Measurements from ENCODE around the gene TOE1. TPM values are rescaled to one million over a fixed set of nuclear protein-coding genes. Genes with fewer than 3 reads are reported as not detected.
A peak's percentile ranks its signal among the peaks of the same experiment; 100 is the strongest.

Gene TOE1
- total RNA-seq, 1 donor from 2014 or later = 6.1 TPM

GRCh38 chr1:45331436-45332345, 8.3 kb upstream of the TOE1 start:
- peaks cover 38% of the 10 kb centered on the region for H3K4me1 ChIP-seq
- TF ChIP-seq CTCF (IDR thresholded peaks at IDR 0.05) = no peak
- no peak for TF ChIP-seq EZH2 (IDR thresholded peaks at IDR 0.05)
- no peak for TF ChIP-seq EZH2phosphoT487 (IDR thresholded peaks at IDR 0.05)

GRCh38 chr1:45332346-45332720, 7.6 kb upstream of the TOE1 start:
- TF ChIP-seq EZH2phosphoT487 (IDR thresholded peaks at IDR 0.05) (no peak), EZH2 (IDR thresholded peaks at IDR 0.05) (no peak), CTCF (IDR thresholded peaks at IDR 0.05) (no peak)
- H3K36me3 Mint-ChIP-seq = peaks cover 16% of the 10 kb centered on the region
- Histone ChIP-seq H3K9me3 (ENCODE audit: low read depth) (no peaks in the 10 kb centered on the region), H3F3A (ENCODE audit: low read depth) (peaks cover 52% of the 10 kb centered on the region), H3K4me3 (no peak overlapping the region), H3K79me2 (ENCODE audit: low read depth) (peaks cover 21% of the 10 kb centered on the region), H2AFZ (replicated peaks) (no peak overlapping the region), H3K4me2 (no peak overlapping the region), H3K9ac (no peak overlapping the region), H3K36me3 (no peaks in the 10 kb centered on the region), H3K27me3 (no peaks in the 10 kb centered on the region), H4K20me1 (ENCODE audit: low read depth) (no peaks in the 10 kb centered on the region), H3K27ac (no peak overlapping the region), H3K4me1 (peaks cover 41% of the 10 kb centered on the region)
- H3K4me3 Mint-ChIP-seq = no peak overlapping the region
- H3K27ac Mint-ChIP-seq = no peak overlapping the region
- peaks cover 43% of the 10 kb centered on the region for H3K4me1 Mint-ChIP-seq
- DNase-seq (ENCODE audit: low spot score) = no peak
- H3K27me3 Mint-ChIP-seq (ENCODE audit: insufficient read depth, low read depth) = no peaks in the 10 kb centered on the region
- H3K9me3 Mint-ChIP-seq = no peaks in the 10 kb centered on the region

More at GRCh38 chr1:45331436-45332345, 8.3 kb upstream of the TOE1 start:
- H3K4me3 Mint-ChIP-seq = no peak overlapping the region
- no peaks in the 10 kb centered on the region for H3K27me3 Mint-ChIP-seq (ENCODE audit: insufficient read depth, low read depth)
- Histone ChIP-seq H3K27me3 (no peaks in the 10 kb centered on the region), H3F3A (ENCODE audit: low read depth) (peaks cover 51% of the 10 kb centered on the region), H3K4me3 (no peak overlapping the region), H3K27ac (no peak overlapping the region), H3K9me3 (ENCODE audit: low read depth) (no peaks in the 10 kb centered on the region), H3K4me2 (no peak overlapping the region), H2AFZ (replicated peaks) (no peak overlapping the region), H3K79me2 (ENCODE audit: low read depth) (peaks cover 15% of the 10 kb centered on the region), H4K20me1 (ENCODE audit: low read depth) (no peaks in the 10 kb centered on the region), H3K9ac (no peak overlapping the region), H3K36me3 (no peaks in the 10 kb centered on the region)
- no peaks in the 10 kb centered on the region for H3K9me3 Mint-ChIP-seq
- peaks cover 40% of the 10 kb centered on the region for H3K4me1 Mint-ChIP-seq
- DNase-seq (ENCODE audit: low spot score) = no peak
- H3K27ac Mint-ChIP-seq = no peak overlapping the region
- H3K36me3 Mint-ChIP-seq = peaks cover 16% of the 10 kb centered on the region

GRCh38 chr1:45334308-45335245, 5.4 kb upstream of the TOE1 start:
- peaks cover 19% of the 10 kb centered on the region for H3K36me3 Mint-ChIP-seq
- H3K4me3 Mint-ChIP-seq = no peak overlapping the region
- H3K27me3 ChIP-seq = no peaks in the 10 kb centered on the region
- H3K4me1 Mint-ChIP-seq = peaks cover 35% of the 10 kb centered on the region
- H2AFZ ChIP-seq (replicated peaks) = no peak overlapping the region
- TF ChIP-seq CTCF (IDR thresholded peaks at IDR 0.05) (peak; percentile 26), EZH2phosphoT487 (IDR thresholded peaks at IDR 0.05) (no peak)
- no peaks in the 10 kb centered on the region for H3K9me3 Mint-ChIP-seq
- H3K4me3 ChIP-seq = no peak overlapping the region
- peak overlapping the region; percentile 18 for H3K4me2 ChIP-seq
- DNase-seq (ENCODE audit: low spot score) = peak; percentile 41
- H4K20me1 ChIP-seq (ENCODE audit: low read depth) = no peaks in the 10 kb centered on the region
- peaks cover 29% of the 10 kb centered on the region for H3K4me1 ChIP-seq
- peaks cover 39% of the 10 kb centered on the region for H3F3A ChIP-seq (ENCODE audit: low read depth)
- peak overlapping the region; percentile 47 for H3K27ac Mint-ChIP-seq
- H3K27me3 Mint-ChIP-seq (ENCODE audit: insufficient read depth, low read depth) = no peaks in the 10 kb centered on the region
- peak overlapping the region; percentile 80 for H3K27ac ChIP-seq
- no peaks in the 10 kb centered on the region for H3K36me3 ChIP-seq
- no peaks in the 10 kb centered on the region for H3K9me3 ChIP-seq (ENCODE audit: low read depth)
- peaks cover 44% of the 10 kb centered on the region for H3K79me2 ChIP-seq (ENCODE audit: low read depth)
- H3K9ac ChIP-seq = no peak overlapping the region

Measured in neural progenitor cell (in vitro differentiated cells).